ENCODE measurements around the gene IL5RA.

DNA sequence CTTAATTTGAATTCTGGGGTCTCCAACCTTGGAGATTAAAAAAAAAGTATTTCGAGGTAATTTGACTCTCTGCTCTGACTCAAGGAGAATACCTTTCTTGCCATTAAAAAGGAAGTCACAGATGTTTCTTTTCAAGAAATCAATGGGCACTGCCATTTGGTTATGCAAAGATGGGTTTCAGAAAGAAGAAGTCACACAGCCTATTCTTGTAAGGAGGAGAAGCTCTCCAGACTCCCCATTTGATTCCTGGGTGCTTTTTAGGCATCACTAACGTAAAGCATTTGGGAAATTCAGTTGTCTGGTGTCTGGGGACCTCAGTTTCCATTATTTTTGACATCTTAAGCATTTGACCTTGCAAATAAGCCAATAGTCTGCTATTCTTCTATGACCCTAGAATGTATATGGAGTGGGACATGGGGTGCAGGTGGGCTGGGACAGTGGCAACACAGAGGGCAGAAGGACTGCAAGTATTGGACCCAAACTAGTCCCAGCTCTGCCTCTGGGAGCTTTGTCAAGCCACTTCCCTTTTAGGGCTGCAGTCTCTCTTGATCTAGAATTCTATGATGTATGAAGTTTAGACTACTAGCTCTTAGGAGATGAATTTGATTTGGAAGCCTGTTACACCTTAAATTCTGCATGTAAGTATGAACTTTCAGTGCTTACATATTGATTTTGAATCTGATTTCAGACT lies 27.8 kb downstream of the IL5RA start:
- TF ChIP-seq CTCF (IDR thresholded peaks at IDR 0.05; ENCODE audit: low read depth, low read length), result no peak
- no peak for TF ChIP-seq EZH2phosphoT487 (IDR thresholded peaks at IDR 0.05; ENCODE audit: low read depth)

Measured in OCI-LY3 (cell line).